HG02852 (cell line): ENCODE results near the gene PTPN6.

Experiments used
- ATAC-seq: cut with Tn5 transposase; IDR thresholded peaks from one replicate; pipeline ENCODE4 v1.9.1; 2021; ENCODE audit warnings: mild to moderate bottlenecking, moderate library complexity; ENCODE audit not compliant: unreplicated experiment

Gene PTPN6

GRCh38 chr12:7001921-7002591, 50.9 kb downstream of the PTPN6 start:
- no peak for ATAC-seq

- ATAC-seq, result no peak
These were observed 53.2 kb downstream of the PTPN6 start for GRCh38 chr12:7004287-7004803.

DNA sequence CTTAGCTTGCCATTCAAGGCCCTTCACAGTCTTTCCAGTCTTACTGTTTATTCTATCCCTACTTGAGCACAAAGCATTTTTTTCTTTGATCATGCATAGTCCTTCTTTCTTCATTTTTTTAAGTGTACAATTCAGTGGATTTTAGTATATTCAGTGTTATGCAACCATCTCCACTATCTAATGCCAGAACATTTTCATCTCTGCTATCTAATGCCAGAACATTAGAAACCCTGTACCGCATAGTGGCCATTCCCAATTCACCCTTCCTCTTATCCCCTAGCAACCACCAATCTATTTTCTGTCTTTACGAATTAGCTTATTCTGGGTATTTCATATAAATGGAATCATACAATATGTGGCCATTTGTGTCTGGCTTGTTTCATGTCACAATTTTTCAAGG, 53.7 kb downstream of the PTPN6 start:
- no peak for ATAC-seq

- ATAC-seq, result no peak
These were observed 54.2 kb downstream of the PTPN6 start for GRCh38 chr12:7005311-7005710.

DNA sequence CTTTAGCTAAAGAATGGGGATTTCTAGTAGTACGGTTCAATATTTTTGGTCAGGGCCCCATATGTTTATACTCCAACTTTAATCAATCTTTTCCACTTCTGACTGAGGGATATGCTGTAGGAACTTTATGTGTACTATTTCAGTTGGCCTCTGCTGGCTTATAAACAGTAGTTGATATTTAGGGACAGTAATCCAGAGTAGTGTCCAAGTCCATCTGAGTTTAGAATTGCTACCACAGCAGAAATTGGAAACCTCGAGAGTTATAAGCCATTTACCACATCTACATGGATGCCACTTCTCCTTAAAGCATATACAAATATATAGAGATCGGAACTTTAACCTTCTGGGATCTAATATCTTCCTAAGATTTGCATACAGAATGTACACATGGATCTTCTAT, 55.5 kb downstream of the PTPN6 start:
- no peak for ATAC-seq

DNA sequence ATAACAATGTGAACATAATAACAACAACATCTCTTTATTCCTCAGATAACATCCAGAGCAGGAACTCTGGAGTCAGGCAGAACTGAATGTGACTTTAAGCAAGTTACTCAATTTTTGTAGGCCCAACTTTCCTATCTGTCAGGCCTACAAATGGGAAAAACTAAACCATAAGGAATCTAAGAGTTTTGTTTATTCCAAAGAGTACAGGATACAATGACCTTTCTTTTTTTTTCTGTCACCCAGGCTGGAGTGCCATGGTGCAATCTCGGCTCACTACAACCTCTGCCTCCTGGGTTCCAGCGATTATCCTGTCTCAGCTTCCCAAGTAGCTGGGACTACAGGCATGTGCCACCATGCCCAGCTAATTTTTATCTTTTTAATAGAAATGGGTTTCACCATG, 57.7 kb downstream of the PTPN6 start:
- no peak for ATAC-seq

DNA sequence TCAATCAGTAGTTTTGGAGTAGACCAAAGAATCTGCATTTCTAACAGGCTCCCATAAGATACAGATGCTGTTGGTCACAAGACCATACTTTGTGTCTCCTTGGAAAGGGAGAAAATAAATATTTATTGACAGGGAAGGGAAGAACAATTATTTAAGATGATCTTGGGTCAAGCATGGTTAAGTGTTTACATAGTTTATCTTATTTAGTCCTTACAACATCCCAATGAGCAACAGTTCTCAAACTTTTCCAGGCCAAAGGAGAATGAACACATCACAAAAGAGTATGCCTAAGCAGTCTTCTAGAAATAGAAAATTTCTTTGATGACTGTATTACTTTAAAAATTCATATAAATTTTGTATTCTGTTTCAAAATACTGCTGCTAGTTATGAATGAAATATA, 58.4 kb downstream of the PTPN6 start:
- no peak for ATAC-seq
